CD14-positive monocyte (primary cell): ENCODE data around the gene STRAP. TPM values are rescaled to one million over a fixed set of nuclear protein-coding genes. Genes with fewer than 3 reads are reported as not detected.
"Not testable (repeated sequence)": the region's sequence is repeated elsewhere in the genome, so short reads cannot be mapped to it uniquely, and the experiment has no call there.

Experiments
- DNase-seq, 3 donors: peaks; one replicate each; pipeline ENCODE4 v3.0.0-alpha.2; 2011 to 2022
- H2AFZ ChIP-seq: 2 replicates; pipeline ENCODE4 v1.6.0; 2012; ENCODE audit warnings: mild to moderate bottlenecking, low read depth, low read length, inconsistent platforms; ENCODE audit not compliant: insufficient read depth, poor library complexity, severe bottlenecking
- H3K27ac ChIP-seq, 2 donors: 1 replicate in 1 of 2; 2 replicates in 1 of 2; pipeline ENCODE4 v1.5.1; 2012 to 2013; ENCODE audit warnings: low read length in 2 of 2, control low read depth in 1 of 2, inconsistent platforms in 1 of 2, low read depth in 1 of 2, mild to moderate bottlenecking in 1 of 2
- H3K27me3 ChIP-seq, 2 donors: one replicate each; pipeline versions ENCODE4 v1.6.0 to v1.6.1; 2011 to 2013; ENCODE audit warnings: low read length in 2 of 2; ENCODE audit not compliant: control insufficient read depth in 2 of 2, insufficient read depth in 2 of 2
- H3K36me3 ChIP-seq, 2 donors: replicated peaks in 1 of 2; 1 replicate in 1 of 2; 2 replicates in 1 of 2; pipeline versions ENCODE4 v1.5.1 to v1.6.1; 2012 to 2013; ENCODE audit warnings: low read length in 2 of 2, control low read depth in 1 of 2, inconsistent platforms in 1 of 2, mild to moderate bottlenecking in 1 of 2; ENCODE audit not compliant: insufficient read depth in 2 of 2, control insufficient read depth in 1 of 2
- H3K4me1 ChIP-seq, 2 donors: 1 replicate in 1 of 2; 2 replicates in 1 of 2; pipeline versions ENCODE4 v1.5.1 to v1.6.1; 2012 to 2013; ENCODE audit warnings: low read length in 2 of 2, control low read depth in 1 of 2, inconsistent platforms in 1 of 2, mild to moderate bottlenecking in 1 of 2, moderate library complexity in 1 of 2; ENCODE audit not compliant: insufficient read depth in 2 of 2, control insufficient read depth in 1 of 2
- H3K4me2 ChIP-seq: replicated peaks from 2 replicates; pipeline ENCODE3; 2012; ENCODE audit warnings: low read length, moderate library complexity, mild to moderate bottlenecking; ENCODE audit not compliant: poor library complexity, severe bottlenecking; ENCODE audit errors: extremely low read depth
- H3K4me3 ChIP-seq, 3 experiments: fragments of 200-600 bp in 1 of 3; sonication (generic) in 1 of 3; replicated peaks in 1 of 3; 1 replicate in 2 of 3; 2 replicates in 1 of 3; pipeline ENCODE4 v1.5.1; 2011 to 2013; ENCODE audit warnings: low read length in 3 of 3, mild to moderate bottlenecking in 3 of 3, control low read depth in 2 of 3, low read depth in 2 of 3, inconsistent platforms in 1 of 3, moderate library complexity in 1 of 3
- H3K79me2 ChIP-seq: 2 replicates; pipeline ENCODE4 v1.6.0; 2012; ENCODE audit warnings: mild to moderate bottlenecking, control low read depth, inconsistent platforms, low read length, moderate library complexity; ENCODE audit not compliant: insufficient read depth
- H3K9ac ChIP-seq: 2 replicates; pipeline ENCODE4 v1.6.0; 2017; ENCODE audit warnings: low read length, mild to moderate bottlenecking; ENCODE audit not compliant: insufficient read depth, poor library complexity, severe bottlenecking
- H3K9me3 ChIP-seq, 2 donors: replicated peaks in 1 of 2; 1 replicate in 1 of 2; 2 replicates in 1 of 2; pipeline versions ENCODE4 v1.5.1 to v1.6.1; 2012 to 2013; ENCODE audit warnings: low read length in 2 of 2, control low read depth in 1 of 2; ENCODE audit not compliant: control insufficient read depth in 1 of 2, insufficient read depth in 1 of 2
- H4K20me1 ChIP-seq: 2 replicates; pipeline ENCODE4 v1.6.0; 2012; ENCODE audit warnings: mild to moderate bottlenecking, low read length, control low read depth, moderate library complexity; ENCODE audit not compliant: insufficient read depth
- H3K27ac Mint-ChIP-seq, 7 donors: one replicate each; pipeline ENCODE4 v1.8.0; 2020; ENCODE audit warnings: mild to moderate bottlenecking in 7 of 7, mixed read lengths in 7 of 7, moderate library complexity in 6 of 7, inconsistent platforms in 2 of 7
- H3K27me3 Mint-ChIP-seq, 3 donors: one replicate each; pipeline ENCODE4 v1.8.0; 2021 to 2022; ENCODE audit warnings: low read depth in 3 of 3, mild to moderate bottlenecking in 3 of 3, mixed read lengths in 3 of 3, moderate library complexity in 3 of 3, inconsistent platforms in 1 of 3
- H3K36me3 Mint-ChIP-seq, 2 donors: one replicate each; pipeline ENCODE4 v1.8.0; 2020; ENCODE audit warnings: mixed read lengths in 2 of 2, inconsistent platforms in 1 of 2, mild to moderate bottlenecking in 1 of 2
- H3K4me1 Mint-ChIP-seq: one replicate; pipeline ENCODE4 v1.8.0; 2020; ENCODE audit warnings: mild to moderate bottlenecking, mixed read lengths
- H3K4me3 Mint-ChIP-seq, 2 donors: one replicate each; pipeline ENCODE4 v1.8.0; 2020; ENCODE audit warnings: mild to moderate bottlenecking in 2 of 2, mixed read lengths in 2 of 2, moderate library complexity in 1 of 2
- H3K9me3 Mint-ChIP-seq, 7 donors: one replicate each; pipeline ENCODE4 v1.8.0; 2020 to 2022; ENCODE audit warnings: mixed read lengths in 7 of 7, mild to moderate bottlenecking in 6 of 7, moderate library complexity in 6 of 7, inconsistent platforms in 2 of 7
- WGBS: methylation state at CpG from one replicate; pipeline ENCODE4 v1.1.5; 2013; ENCODE audit warnings: missing lambda C conversion rate; ENCODE audit not compliant: insufficient coverage; 5-methylcytosine and 5-hydroxymethylcytosine counted together
- intact Hi-C, 2 donors: fragments of 100-400 bp; cut with micrococcal nuclease; formaldehyde crosslinking; loops; one replicate each; pipeline versions ENCODE4 v1.15.0 to v1.15.1; 2023
- polyA plus RNA-seq, 3 donors: library from polyadenylated mRNA; depleted of rRNA in 1 of 3; unstranded in 2 of 3; stranded (reverse) in 1 of 3; fragments of 300-500 nt in 2 of 3; fragments of >200 nt in 1 of 3; fragmentation: Illumina TruSeq in 2 of 3; gene quantifications; 1 replicate in 2 of 3; 2 replicates in 1 of 3; pipeline ENCODE4 v1.2.3, GENCODE V29; 2012 to 2021

The STRAP gene
- polyA plus RNA-seq, 3 donors: 53.7 to 111 (median 98.2) TPM

DNA sequence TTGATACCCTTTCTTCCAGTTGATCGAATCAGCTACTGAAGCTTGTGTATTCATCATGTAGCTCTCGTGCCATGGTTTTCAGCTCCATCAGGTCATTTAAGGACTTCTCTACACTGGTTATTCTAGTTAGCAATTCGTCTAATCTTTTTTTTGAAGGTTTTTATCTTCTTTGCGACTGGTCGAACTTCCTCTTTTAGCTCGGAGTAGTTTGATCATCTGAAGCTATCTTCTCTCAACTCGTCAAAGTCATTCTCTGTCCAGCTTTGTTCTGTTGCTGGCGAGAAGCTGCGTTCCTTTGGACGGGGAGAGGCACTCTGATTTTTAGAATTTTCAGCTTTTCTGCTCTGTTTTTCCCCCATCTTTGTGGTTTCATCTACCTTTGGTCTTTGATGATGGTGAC lies 66.3 kb downstream of the STRAP start:
- H4K20me1 ChIP-seq, H3K4me2 ChIP-seq, H3K4me1 Mint-ChIP-seq, H3K27ac Mint-ChIP-seq, H3K79me2 ChIP-seq, H3K27me3 ChIP-seq, H3K4me1 ChIP-seq, H2AFZ ChIP-seq, H3K4me3 Mint-ChIP-seq, H3K9ac ChIP-seq, intact Hi-C loops, H3K36me3 ChIP-seq, DNase-seq, H3K27ac ChIP-seq, H3K4me3 ChIP-seq, H3K27me3 Mint-ChIP-seq: not testable (repeated sequence)
- peaks cover 0 to 11% of the 10 kb centered on the region in 2 donors for H3K9me3 ChIP-seq
- WGBS: 97% methylated on average over 5 of the region's 10 CpGs
- H3K9me3 Mint-ChIP-seq: peaks cover 18 to 33% (median 28%) of the 10 kb centered on the region in 7 donors
- peaks cover 4 to 18% of the 10 kb centered on the region in 2 donors for H3K36me3 Mint-ChIP-seq

Other genes with a start within 250 kb of the STRAP start
- gene EPS8, start 93.0 kb upstream of the STRAP start, polyA plus RNA-seq: 1 to 10 TPM; 4.1 to 4.8 (median 4.3) TPM
- 10 to 100 TPM; 16.2 to 84.2 (median 83.6) TPM for gene DERA, start 28.9 kb downstream of the STRAP start, polyA plus RNA-seq